ENCODE results near the gene SLC25A30.

DNA sequence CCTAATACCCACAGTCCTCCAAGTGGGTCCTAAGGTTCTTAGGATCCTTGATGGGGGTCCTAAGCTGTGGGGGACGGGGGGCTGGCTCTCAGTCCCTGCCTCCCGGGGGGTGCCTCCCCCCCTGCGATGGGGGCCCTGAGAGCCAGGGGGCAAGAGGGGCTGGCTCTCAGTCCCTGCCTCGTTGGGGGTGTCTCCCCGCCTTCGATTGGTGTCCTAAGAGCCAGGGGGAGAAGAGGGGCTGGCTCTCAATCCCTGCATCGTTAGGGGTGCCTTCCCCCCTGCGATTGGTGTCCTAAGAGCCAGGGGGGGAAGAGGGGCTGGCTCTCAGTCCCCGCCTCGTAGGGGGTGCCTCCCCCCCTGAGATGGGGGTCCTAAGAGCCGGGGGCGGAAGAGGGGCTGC is 37.0 kb downstream of the SLC25A30 start:
- TF ChIP-seq, protein P1, sequence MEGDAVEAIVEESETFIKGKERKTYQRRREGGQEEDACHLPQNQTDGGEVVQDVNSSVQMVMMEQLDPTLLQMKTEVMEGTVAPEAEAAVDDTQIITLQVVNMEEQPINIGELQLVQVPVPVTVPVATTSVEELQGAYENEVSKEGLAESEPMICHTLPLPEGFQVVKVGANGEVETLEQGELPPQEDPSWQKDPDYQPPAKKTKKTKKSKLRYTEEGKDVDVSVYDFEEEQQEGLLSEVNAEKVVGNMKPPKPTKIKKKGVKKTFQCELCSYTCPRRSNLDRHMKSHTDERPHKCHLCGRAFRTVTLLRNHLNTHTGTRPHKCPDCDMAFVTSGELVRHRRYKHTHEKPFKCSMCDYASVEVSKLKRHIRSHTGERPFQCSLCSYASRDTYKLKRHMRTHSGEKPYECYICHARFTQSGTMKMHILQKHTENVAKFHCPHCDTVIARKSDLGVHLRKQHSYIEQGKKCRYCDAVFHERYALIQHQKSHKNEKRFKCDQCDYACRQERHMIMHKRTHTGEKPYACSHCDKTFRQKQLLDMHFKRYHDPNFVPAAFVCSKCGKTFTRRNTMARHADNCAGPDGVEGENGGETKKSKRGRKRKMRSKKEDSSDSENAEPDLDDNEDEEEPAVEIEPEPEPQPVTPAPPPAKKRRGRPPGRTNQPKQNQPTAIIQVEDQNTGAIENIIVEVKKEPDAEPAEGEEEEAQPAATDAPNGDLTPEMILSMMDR (IDR thresholded peaks at IDR 0.05; ENCODE audit: low read length), result no peak
- TF ChIP-seq EZH2 (IDR thresholded peaks at IDR 0.05; ENCODE audit: borderline replicate concordance, low read length), result no peak

Data from OCI-LY1 (cell line).